Tibial nerve (tissue), 4 donors: Measurements from ENCODE around the gene TRAT1. TPM values are rescaled to one million over a fixed set of nuclear protein-coding genes. Genes with fewer than 3 reads are reported as not detected.
A peak's percentile ranks its signal among the peaks of the same experiment; 100 is the strongest.

Experiments
- DNase-seq, 2 donors: peaks; one replicate each; pipeline ENCODE4 v3.0.0-alpha.2; 2019; ENCODE audit warnings: low spot score in 2 of 2
- H3K27ac ChIP-seq, 4 donors: fragments of 200-600 bp; sonication (generic) in 3 of 4; one replicate each; pipeline ENCODE4 v1.5.1; 2017 to 2019; ENCODE audit warnings: mild to moderate bottlenecking in 1 of 4
- H3K27me3 ChIP-seq, 2 donors: fragments of 200-600 bp; sonication (generic) in 1 of 2; one replicate each; pipeline versions ENCODE4 v1.5.1 to v1.6.0; 2017 to 2019
- H3K36me3 ChIP-seq, 3 donors: fragments of 200-600 bp; sonication (generic); one replicate each; pipeline ENCODE4 v1.5.1; 2018 to 2019
- H3K4me1 ChIP-seq, 4 donors: fragments of 200-600 bp; sonication (generic) in 3 of 4; one replicate each; pipeline ENCODE4 v1.5.1; 2017 to 2019
- H3K4me3 ChIP-seq, 4 donors: fragments of 200-600 bp; sonication (generic) in 3 of 4; one replicate each; pipeline ENCODE4 v1.5.1; 2017 to 2019; ENCODE audit warnings: mild to moderate bottlenecking in 1 of 4, moderate library complexity in 1 of 4
- H3K9me3 ChIP-seq, 4 donors: fragments of 200-600 bp; sonication (generic) in 3 of 4; one replicate each; pipeline ENCODE4 v1.5.1; 2017 to 2019
- EP300 ChIP-seq, 2 donors: sonication (generic); formaldehyde crosslinking; IDR thresholded peaks; one replicate each; pipeline ENCODE4 v1.6.1; 2017; ENCODE audit warnings: antibody characterized with exemption in 2 of 2, mild to moderate bottlenecking in 1 of 2
- POLR2A ChIP-seq, 2 donors: fragments of 450-650 bp; IDR thresholded peaks; one replicate each; pipeline ENCODE4 v1.6.1; 2017; ENCODE audit warnings: antibody characterized with exemption in 2 of 2, mild to moderate bottlenecking in 2 of 2, moderate library complexity in 2 of 2
- WGBS, 2 donors: methylation state at CpG; one replicate each; pipeline ENCODE4 v1.1.5; 2018; 5-methylcytosine and 5-hydroxymethylcytosine counted together
- total RNA-seq, 4 donors: library from RNA; depleted of rRNA; stranded (reverse); fragments of >200 nt; gene quantifications; one replicate each; pipeline ENCODE4 v1.1.0, GENCODE V29; 2016
- TF ChIP-seq, protein P1 (sequence below), 5 experiments: fragments of 200-600 bp in 3 of 5; fragments of 450-650 bp in 2 of 5; sonication (generic) in 3 of 5; IDR thresholded peaks; one replicate each; pipeline ENCODE4 v1.5.1; 2016 to 2019; ENCODE audit warnings: antibody characterized with exemption in 5 of 5, mild to moderate bottlenecking in 3 of 5, moderate library complexity in 2 of 5

TRAT1 gene, protein sequence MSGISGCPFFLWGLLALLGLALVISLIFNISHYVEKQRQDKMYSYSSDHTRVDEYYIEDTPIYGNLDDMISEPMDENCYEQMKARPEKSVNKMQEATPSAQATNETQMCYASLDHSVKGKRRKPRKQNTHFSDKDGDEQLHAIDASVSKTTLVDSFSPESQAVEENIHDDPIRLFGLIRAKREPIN
- total RNA-seq = under 1 TPM in 3 of 4 donors, not detected in 1; 0.39 to 0.90 (median 0.42) TPM

DNA sequence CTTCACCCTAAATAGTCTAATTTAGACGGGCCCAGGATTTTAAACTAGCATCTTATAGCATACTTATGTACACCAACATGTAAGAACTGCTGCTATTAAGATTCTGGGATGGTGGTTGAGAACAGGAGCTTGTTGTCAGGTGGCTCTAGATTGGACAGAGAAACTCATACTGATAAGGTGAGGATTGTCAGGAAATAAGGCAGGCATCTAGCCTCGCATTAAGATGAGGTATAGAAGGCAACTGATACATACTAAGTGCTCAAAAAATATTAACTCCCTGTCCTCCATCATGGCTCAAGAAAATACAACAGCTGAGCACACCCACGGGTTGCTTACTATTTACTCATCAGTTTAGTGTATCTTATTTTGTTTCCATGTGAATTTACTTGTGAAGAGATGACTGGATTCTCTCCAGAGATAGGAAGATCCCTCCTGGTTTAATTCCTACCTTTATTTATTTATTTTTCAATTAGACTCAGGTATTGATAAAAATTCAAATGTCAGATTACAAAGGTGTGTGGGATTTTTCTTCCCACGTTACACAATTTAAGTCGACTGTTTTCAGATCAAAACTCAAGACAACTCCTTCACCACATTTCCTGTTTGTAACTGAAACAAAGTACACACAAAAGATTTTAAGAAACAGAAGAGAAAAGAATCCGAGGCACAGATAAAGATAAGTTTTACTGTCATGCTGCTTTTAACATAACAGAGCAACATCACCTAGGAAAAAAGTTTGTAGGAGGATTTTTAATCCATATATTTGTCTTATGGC lies at the start of gene TRAT1:
Gene TRAT1, plus strand, starts transcription at position 664 of the 775 bp plus-strand sequence. CDS start 142 bp downstream, outside the sequence.
- Histone ChIP-seq H3K4me1 (no peaks in the 10 kb centered on the region), H3K36me3 (no peaks in the 10 kb centered on the region), H3K9me3 (no peaks in the 10 kb centered on the region), H3K4me3 (no peak within 1 kb of the TSS), H3K27ac (peak within 1 kb of the TSS in 1 of 4 donors; percentile 40), H3K27me3 (no peaks in the 10 kb centered on the region)
- no peak for TF ChIP-seq POLR2A (IDR thresholded peaks at IDR 0.05)
- TF ChIP-seq, protein P1, sequence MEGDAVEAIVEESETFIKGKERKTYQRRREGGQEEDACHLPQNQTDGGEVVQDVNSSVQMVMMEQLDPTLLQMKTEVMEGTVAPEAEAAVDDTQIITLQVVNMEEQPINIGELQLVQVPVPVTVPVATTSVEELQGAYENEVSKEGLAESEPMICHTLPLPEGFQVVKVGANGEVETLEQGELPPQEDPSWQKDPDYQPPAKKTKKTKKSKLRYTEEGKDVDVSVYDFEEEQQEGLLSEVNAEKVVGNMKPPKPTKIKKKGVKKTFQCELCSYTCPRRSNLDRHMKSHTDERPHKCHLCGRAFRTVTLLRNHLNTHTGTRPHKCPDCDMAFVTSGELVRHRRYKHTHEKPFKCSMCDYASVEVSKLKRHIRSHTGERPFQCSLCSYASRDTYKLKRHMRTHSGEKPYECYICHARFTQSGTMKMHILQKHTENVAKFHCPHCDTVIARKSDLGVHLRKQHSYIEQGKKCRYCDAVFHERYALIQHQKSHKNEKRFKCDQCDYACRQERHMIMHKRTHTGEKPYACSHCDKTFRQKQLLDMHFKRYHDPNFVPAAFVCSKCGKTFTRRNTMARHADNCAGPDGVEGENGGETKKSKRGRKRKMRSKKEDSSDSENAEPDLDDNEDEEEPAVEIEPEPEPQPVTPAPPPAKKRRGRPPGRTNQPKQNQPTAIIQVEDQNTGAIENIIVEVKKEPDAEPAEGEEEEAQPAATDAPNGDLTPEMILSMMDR (IDR thresholded peaks at IDR 0.05) = no peak
- no peak for TF ChIP-seq EP300 (IDR thresholded peaks at IDR 0.05)
- DNase-seq = no peak
- 68 to 73% methylated on average over 6 of the region's 6 CpGs for WGBS, 2 donors

DNA sequence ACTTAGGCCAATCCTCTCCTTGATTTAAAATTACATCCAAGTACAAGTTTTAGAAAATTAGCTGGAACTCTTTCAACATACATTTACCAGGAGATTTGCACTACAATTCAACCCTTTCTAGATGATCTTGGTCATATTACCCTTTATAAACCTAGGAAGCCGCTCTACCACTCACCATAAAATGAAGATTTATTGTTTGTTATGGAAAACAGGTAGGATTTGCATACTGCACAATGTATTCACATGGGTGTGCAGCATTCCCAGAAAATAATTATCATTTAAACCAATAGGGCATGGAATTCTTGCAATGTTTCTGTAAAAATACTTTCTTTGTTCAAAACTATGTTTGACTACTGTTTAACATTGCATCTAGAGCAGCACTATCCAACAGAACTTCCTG lies 46.9 kb upstream of the TRAT1 start:
- no peaks in the 10 kb centered on the region for H3K27me3 ChIP-seq
- H3K4me3 ChIP-seq = no peak overlapping the region
- no peak overlapping the region for H3K27ac ChIP-seq
- 59 to 63% methylated on average over 1 of the region's 1 CpG for WGBS, 2 donors
- TF ChIP-seq, protein P1 (IDR thresholded peaks at IDR 0.05) = no peak
- no peaks in the 10 kb centered on the region for H3K4me1 ChIP-seq
- no peaks in the 10 kb centered on the region for H3K36me3 ChIP-seq
- no peaks in the 10 kb centered on the region for H3K9me3 ChIP-seq
- no peak for DNase-seq

DNA sequence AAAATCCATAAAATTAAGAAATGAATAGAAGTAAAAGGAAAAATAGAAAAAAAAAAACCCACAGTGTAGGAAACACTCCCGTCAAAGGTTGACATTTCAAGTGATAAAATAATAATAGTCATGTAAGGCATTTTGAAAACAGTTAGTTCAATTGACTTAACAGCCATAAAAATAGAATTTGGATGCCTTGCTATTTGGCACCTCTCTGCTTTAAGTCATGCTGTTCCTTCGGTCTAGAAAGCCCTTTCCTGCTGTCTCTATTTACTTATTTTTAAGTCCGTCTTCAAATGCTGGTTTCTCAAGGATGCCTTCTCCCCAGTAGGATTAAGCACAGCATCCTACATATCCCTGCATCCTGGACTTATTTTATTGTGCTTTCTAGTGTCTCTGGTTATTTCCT lies 43.1 kb upstream of the TRAT1 start:
- Histone ChIP-seq H3K27ac (no peak overlapping the region), H3K27me3 (no peaks in the 10 kb centered on the region), H3K4me1 (no peaks in the 10 kb centered on the region), H3K4me3 (no peak overlapping the region), H3K36me3 (no peaks in the 10 kb centered on the region), H3K9me3 (no peaks in the 10 kb centered on the region)
- no peak for DNase-seq
- TF ChIP-seq POLR2A (IDR thresholded peaks at IDR 0.05) (no peak), EP300 (IDR thresholded peaks at IDR 0.05) (no peak)
- TF ChIP-seq, protein P1 (IDR thresholded peaks at IDR 0.05) = no peak
- WGBS, 2 donors = 90 to 96% methylated on average over 3 of the region's 3 CpGs

DNA sequence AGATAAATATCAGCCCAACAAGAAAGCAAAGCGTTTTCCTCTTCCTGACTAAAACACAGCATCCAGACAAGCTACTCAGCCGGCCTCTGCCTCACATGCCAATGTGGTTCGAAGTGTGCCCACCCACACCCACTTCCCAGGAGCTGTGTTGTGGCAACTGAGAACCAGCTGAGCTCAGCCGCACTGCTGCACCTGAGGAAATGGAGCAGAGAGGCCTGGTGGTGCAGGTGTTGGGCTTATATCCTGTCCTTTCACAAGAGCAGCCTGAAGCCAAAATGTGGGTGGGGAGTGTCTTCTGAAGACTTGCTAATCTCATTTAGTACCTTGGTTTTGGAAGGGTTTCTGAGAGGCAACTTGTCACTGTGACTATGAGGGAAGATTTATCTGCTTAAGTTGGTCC lies 42.4 kb upstream of the TRAT1 start:
- no peaks in the 10 kb centered on the region for H3K4me1 ChIP-seq
- H3K9me3 ChIP-seq = no peaks in the 10 kb centered on the region
- 82 to 86% methylated on average over 4 of the region's 4 CpGs for WGBS, 2 donors
- no peak overlapping the region for H3K4me3 ChIP-seq
- TF ChIP-seq, protein P1 (IDR thresholded peaks at IDR 0.05) = no peak
- TF ChIP-seq POLR2A (IDR thresholded peaks at IDR 0.05) (no peak), EP300 (IDR thresholded peaks at IDR 0.05) (no peak)
- no peak overlapping the region for H3K27ac ChIP-seq
- no peak for DNase-seq
- H3K36me3 ChIP-seq = no peaks in the 10 kb centered on the region
- no peaks in the 10 kb centered on the region for H3K27me3 ChIP-seq

DNA sequence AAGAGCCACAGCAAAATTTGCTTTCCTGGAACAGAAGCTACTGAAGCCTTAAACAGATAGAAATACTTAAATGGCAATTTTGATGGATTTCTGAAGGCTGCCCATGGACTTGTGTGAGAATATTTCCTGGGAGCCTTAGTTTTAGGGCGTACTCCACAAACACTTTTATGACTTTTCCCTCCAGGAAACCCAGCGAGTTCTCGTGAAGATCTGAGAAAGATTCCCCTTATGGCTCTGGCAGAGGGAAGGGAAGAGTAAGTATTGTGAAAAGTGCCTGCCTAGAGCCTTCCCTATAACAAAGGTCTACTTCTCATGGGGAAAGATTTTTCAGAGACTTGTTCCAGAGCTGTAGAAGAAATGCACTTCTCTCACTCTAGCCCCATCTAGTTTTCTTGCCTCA lies 31.1 kb upstream of the TRAT1 start:
- Histone ChIP-seq H3K27me3 (no peaks in the 10 kb centered on the region), H3K27ac (no peak overlapping the region), H3K4me1 (no peaks in the 10 kb centered on the region), H3K9me3 (no peaks in the 10 kb centered on the region), H3K36me3 (no peaks in the 10 kb centered on the region), H3K4me3 (no peak overlapping the region)
- TF ChIP-seq POLR2A (IDR thresholded peaks at IDR 0.05) = no peak
- WGBS, 2 donors = 23 to 35% methylated on average over 3 of the region's 3 CpGs
- no peak for DNase-seq
